ENCODE data around the gene SI.
"Not testable (repeated sequence)": the region's sequence is repeated elsewhere in the genome, so short reads cannot be mapped to it uniquely, and the experiment has no call there.

The SI gene

DNA sequence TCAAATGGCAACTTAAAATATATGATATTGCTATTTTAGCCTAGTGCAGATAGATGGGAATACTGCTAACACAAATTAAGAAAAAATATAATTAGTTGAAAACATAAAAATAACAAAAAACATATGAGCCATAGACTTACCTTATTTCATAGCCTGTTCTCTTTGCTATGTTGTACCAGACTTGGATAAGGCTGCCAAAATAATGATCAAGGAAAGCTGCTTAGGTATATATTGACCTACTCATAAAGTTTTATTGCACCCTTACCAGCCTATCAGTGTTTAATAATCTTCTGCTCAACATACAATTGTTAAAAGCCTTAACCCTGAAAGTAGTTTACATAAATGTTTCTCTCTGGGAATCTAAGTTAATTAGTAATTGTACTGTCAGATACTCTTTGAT is at the start of gene SI:
Gene SI (minus strand): TSS at position 204 of the 400 bp plus-strand sequence. CDS start 2,484 bp downstream, outside the sequence.
- FAIRE-seq (no peak), DNase-seq (ENCODE audit: low spot score) (no peak)

DNA sequence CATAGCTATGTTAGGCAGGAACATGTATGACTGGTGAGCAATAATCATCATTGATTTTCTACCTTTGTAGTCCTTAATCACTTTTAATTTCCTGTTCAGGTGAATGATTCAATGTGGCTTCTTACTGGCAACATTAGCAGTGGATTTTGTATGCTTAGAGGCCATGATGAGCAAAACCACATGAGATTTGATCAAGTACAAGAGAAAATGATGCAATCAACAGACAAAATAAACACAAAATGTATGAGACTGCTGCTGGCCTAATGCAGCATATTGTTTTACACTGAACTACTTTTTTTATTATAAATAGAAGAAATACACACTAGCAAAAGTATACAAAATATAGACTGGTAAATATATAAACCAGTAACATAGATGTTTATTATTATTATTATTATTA is 47.5 kb upstream of the SI start:
- FAIRE-seq = no peak

DNA sequence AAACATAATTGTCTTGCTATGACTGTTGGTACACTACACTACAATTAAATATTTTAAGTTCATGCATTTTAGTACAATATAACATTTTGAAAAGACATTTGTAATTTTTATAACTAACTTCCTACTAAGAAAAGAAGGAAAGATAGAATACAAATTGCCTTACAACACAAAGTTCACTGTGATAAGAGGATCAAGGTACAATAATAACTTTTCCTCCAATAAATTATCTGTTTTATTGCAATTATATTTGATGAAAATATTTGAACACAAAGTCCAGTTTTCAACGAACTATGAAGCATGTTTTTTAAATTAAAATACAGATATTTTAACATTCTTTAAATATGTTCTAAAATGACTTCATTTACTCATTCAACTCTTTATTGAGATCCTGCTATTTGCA is 33.1 kb upstream of the SI start:
- DNase-seq (ENCODE audit: low spot score) (no peak), FAIRE-seq (no peak)

More for the DNA sequence above, 47.5 kb upstream of the SI start:
- no peak for DNase-seq (ENCODE audit: low spot score)

GRCh38 chr3:165103616-165104015 is 25.3 kb upstream of the SI start:
- DNase-seq (ENCODE audit: low spot score) (no peak), FAIRE-seq (no peak)

DNA sequence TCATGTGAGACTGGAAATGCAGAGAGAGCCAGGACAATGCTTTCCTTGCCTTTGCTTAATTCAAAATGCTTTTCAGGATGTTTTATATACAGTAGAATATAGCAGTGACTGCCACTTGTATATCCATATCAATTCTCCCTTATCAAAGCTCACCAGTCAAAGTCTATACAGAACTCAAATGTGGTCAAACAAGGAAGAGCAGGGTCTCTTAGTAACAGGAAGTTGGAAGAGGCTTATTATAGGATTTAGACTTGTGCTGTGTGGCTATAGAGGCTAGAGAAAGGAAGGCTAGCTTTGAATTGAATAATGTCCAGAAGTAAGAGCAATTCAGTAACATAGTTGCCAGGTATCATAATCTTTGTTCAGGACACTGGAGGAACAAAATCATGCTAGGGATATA is 4.4 kb upstream of the SI start:
- no peak for FAIRE-seq
- DNase-seq (ENCODE audit: low spot score) = no peak

- FAIRE-seq (no peak), DNase-seq (ENCODE audit: low spot score) (no peak)
These were observed 2.9 kb upstream of the SI start for GRCh38 chr3:165081183-165081582.

- DNase-seq (ENCODE audit: low spot score) (no peak), FAIRE-seq (no peak)
These were observed 2.6 kb downstream of the SI start for GRCh38 chr3:165075695-165076094.

- DNase-seq (ENCODE audit: low spot score) (no peak), FAIRE-seq (no peak)
These were observed 7.6 kb downstream of the SI start for GRCh38 chr3:165070682-165071081.

GRCh38 chr3:165056510-165056909 is 21.8 kb downstream of the SI start:
- no peak for DNase-seq (ENCODE audit: low spot score)
- FAIRE-seq = no peak

DNA sequence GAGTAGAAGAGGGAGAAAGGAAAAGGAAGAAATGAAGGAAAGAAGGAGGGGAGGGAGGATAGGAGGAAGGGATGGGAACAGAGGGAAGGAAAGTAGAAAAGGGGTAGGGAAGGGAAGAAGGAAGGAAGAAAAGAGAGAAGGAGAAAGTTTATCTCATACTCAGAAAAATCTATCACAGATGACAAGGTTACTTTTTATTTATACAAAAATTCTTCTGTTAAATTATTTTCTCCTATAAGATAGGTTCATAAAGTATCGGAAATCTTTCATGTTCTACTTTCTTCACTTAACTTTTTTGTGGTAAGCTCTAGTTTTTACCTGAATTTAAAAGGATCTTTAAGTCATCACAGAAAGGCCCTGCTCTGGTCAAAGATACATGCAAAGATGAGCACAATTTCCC is 38.1 kb downstream of the SI start:
- DNase-seq (ENCODE audit: low spot score) = no peak
- no peak for FAIRE-seq

DNA sequence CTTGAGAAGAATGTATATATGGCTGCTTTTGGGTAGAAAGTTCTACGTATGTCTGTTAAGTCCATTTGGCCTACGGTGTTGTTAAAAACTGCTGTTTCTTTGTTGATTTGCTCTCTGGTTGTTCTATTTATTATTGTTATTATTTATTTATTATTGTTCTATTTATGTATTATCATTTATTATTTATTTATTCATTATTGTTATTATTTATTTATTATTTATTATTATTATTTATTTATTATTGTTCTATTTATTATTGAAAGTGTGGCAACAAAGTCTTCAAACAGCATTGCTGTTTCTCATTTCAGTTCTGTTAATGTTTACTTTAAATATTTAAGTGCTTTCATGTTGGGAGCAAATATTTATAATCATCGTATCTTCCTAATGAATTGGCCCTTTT is 66.7 kb downstream of the SI start:
- DNase-seq (ENCODE audit: low spot score) (no peak), FAIRE-seq (peak; percentile 36)

- FAIRE-seq (no peak), DNase-seq (ENCODE audit: low spot score) (no peak)
These were observed 93.3 kb downstream of the SI start for GRCh38 chr3:164984947-164985346.

- DNase-seq (ENCODE audit: low spot score) = no peak
- FAIRE-seq = no peak
These were observed 115.7 kb downstream of the SI start for GRCh38 chr3:164962610-164963009.

DNA sequence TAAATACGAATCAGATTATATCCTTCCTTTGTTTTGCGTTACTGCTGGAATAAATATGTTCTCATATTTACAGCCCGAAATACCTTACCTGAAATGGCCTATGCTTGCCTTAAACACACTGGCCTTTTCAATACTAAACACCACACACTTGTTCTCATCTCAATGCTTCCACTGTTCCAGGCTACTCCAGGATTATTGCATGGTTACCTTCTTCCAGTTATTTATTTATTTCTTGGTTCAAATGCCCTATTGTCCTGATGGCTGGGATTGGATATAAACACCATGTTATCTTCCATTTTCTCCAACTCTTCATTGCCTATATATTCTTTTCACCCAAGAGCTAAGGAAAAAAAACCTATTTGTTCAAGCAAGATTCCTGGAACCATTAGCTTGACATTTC is 125.3 kb downstream of the SI start:
- no peak for FAIRE-seq
- DNase-seq (ENCODE audit: low spot score) = no peak

DNA sequence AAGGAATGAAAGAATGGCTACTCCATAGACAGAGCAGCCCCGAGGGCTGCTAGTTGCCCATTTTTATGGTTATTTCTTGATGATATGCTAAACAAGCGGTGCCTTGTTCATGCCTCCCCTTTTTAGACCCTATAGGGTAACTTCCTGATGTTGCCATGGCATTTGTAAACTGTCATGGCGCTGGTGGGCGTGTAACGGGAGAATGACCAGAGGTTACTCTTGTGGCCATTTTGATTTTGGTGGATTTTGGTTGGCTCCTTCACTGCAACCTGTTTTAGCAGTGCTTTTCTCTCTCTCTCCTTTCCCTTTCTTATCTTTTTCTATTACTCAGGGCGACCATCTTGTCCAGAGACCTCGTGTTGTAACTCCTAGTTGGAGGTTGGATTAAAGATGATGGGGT is 126.9 kb downstream of the SI start:
- FAIRE-seq; DNase-seq (ENCODE audit: low spot score): not testable (repeated sequence)

DNA sequence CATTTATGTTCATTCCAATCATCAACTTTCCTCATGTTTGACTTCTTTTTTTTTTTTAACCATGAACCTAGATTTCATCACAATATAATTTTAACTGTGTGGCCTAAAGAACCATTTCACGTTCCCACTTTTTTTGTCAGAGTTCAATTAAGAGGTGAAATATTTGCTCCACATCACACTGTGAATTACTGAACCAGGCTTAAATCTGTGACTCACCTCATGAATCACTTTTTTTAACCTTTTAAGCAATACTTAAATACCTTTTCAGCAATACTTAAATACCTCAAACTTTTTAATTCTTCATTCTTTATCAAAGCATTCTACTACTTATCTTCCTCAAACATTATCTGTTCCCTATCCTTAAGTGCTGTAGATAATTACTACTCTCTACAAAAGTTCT is 137.6 kb downstream of the SI start:
- DNase-seq (ENCODE audit: low spot score) (no peak), FAIRE-seq (no peak)

DNA sequence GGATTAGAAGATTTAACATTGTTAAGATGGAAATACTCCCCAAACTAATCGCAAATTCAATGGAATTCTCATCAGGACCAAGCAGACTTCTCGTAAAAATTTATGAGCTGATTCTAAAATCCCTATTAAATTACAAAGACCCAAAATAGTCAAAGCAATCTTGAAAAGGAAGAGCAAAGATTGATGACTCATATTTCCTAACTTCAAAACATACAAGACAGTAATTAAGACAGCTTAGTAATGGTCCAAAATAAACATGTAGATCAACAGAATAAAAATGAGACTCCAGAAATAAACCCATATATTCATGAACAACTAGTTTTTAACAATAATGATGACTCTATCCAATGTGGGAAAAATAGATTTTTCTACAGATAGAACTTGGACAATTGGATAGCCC is 148.7 kb downstream of the SI start:
- DNase-seq (ENCODE audit: low spot score) (no peak), FAIRE-seq (no peak)

Measured in RCC 7860 (cell line).